NCI-H82 treated with DMSO at 0.1 percent for 48 hours (cell line): ENCODE data around the gene RIMS4.

Source experiments
- DNase-seq: peaks from one replicate; lab custom pipeline; 2025; ENCODE audit not compliant: unreplicated experiment; lab: John Stamatoyannopoulos, UW

RIMS4 gene

DNA sequence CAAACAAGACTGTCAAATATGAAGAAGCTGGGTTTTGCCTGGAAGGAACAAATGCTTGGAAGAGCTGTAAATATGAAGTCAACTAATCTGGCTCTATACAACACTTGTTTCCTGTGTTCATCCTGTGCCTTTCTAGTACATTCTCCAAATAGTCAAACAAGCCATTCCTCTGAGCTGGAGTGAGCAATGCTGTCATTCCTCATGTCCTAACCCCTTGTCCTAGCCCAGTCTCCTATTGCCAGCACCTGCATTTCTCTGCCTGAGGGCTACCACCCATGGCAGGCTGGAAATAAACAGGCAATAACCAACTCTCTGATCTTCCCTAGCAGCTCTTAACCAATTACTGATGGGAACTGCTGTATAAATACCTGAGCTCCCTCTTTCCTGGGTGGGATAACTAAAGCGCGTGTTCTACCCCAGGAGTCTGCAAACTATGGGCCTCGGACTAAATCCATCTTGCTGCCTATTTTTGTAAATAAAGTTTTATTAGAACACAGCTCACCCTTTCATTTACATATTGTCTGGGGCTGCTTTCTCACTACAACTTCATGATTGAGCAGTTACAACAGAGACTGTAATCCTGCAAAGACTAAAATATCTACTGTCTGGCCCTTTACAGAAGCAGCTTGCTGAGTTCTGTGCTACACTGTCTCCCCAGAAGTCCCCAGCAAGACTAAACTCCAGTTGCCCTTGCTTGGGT is 13.4 kb downstream of the RIMS4 start:
- DNase-seq, result no peak

DNA sequence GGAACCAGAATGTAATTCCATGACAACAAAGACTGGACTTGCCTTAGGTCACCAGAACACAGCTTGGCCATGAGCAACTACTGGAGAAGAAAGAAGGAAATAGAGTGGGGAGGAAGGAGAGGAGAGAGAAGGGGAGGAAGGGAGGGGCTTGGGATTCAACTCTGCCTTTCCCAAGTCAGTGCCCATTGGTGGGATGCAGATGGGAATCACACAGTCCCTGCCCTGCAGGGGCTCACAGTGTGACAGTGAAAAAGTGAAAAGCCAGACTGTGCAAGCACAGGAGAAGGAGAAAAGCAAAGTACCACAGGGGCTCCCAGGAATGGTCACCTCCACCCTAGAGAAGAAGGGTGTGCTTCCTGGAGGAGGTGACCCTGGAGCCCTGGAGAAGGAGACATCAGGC is 14.0 kb downstream of the RIMS4 start:
- no peak for DNase-seq

DNA sequence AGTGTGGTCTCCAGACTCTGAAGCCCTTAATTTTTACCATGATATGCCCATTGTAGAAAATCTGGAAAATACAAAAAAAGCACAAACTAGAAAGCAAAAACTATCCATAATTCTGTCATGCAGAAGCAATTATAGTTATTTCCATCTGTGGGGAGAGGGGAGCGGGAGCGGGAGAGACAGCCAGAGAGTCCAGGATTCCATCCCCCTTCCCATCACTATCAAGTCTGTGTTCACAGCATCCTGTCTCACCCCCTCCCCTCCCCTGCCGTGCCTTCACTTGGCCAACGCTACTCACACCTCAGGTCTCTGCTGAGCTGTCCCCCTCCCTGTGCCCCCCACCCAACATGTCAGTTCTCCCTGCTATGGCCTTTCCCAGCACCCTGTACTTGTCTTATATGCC is 14.5 kb downstream of the RIMS4 start:
- no peak for DNase-seq

DNA sequence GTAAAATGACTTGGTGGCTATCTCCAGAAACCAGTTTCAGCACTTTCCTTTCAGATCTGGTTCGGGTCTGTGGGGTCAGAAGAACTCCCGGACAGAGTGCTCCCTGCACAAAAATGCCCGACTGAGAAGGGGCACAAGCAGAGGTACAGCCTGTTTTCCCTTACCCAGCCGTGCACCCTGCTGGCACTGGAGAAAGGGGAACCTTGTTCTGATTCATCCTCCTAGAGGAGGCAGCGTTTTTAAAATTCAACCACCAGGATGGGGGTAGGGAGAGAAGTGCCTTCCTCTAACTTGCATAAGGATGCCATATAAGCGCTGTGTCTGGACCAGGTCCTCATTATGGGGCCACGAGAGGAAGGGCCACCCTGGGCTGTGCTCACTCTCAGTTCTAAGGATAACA is 17.6 kb downstream of the RIMS4 start:
- DNase-seq, result no peak

DNA sequence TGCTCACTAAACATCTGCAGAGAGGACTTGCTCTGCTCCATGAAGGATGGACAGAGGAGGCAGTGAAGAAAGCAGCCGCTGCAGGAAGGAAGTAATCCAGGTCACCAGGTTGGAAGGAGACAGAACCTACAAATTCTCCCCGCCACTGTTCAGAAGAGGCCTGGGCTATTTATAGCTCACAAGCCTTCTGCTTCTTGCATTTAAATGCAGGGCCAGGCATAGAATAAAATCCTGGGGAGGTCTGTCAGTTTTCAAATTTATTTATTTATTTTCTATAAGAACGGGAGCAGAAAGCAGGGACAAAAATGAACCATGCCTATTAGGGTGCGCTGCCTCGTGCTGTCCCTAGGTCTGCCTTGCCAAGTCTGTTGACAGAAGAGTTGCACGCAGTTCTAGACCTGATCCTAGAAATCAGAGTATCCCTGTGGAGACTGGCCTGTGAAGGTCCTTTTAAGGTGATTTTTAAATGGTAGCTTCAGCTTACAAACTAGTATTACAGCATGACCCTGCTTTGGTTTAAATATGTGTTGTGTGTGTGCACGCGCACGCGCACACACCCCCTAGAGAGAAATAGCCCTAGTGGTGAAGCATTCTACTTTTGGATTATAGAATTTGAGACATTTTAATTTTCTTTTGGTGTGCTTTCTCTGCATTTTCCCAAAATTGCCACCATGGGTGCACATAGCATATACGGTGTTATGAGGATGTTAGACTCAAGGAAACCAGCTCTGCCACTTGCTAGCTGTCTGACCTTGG is 19.5 kb downstream of the RIMS4 start:
- DNase-seq, result no peak

DNA sequence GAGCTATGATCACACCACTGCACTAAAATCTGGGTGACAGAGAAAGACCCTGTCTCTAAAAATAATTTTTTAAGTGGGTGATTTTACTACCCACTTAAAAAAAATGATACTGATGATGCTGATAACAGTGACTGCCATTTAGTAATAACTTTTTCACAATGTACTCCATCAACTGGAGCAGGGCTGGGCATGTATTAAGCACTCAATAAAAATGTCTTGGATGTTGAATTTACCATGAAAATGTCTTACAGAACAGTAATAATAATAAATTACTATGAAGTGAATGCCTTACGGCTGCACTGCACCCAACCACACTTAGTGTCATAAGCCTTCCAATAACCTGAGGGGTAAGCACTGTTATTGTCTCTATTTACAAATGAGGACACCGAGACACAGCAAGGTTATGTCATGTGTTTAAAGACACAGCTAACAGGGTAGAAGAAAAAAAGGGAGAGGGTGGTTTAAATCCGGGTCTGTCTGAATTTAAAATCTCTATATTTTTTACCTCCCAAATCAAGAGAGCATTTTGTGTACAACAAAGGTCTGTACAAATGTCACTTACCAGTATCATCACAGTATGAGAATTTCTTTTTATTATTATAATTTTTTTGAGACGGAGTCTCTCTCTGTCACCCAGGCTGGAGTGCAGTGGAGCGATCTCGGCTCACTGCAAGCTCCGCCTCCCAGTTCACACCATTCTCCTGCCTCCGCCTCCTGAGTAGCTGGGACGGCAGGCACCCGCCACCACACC is 21.5 kb downstream of the RIMS4 start:
- no peak for DNase-seq

DNA sequence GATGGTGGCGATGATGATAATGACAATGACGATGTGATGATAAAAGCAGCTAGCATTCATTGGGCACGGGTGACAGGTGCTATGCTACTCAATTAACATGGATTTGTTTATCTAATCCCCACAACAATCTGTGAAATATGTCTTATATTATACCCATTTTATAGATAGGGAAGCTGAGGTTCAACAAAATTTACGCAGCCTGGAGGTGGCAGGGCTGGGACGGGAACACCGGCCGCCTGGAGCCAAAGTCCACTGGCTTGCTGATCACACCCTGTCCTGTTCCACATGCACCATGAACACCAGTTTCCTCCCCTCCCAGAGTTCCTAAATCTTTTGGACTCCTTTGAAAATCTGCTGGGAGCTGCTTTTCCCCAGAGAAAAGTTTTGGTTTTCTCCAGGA is 23.0 kb downstream of the RIMS4 start:
- DNase-seq, result no peak

DNA sequence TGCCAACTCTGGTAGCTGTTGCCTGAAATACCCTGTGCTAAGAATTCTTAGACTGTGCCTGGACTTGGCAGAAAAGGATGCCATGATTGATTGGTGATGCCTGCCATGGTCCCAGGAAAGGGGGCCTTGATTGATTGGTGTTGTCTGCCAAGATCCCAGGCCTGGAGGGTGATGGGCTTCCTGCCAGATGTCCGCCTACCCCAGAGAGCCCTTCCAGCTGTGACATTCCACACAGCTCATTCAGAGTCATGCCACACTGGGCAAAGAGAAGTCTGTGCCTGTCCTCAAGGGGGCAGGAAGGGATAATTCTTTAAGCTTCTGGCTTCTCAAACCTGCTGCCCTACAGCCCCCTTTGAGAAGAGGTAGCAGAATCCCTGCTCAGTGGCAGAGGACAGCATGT is 24.6 kb downstream of the RIMS4 start:
- DNase-seq, result no peak

DNA sequence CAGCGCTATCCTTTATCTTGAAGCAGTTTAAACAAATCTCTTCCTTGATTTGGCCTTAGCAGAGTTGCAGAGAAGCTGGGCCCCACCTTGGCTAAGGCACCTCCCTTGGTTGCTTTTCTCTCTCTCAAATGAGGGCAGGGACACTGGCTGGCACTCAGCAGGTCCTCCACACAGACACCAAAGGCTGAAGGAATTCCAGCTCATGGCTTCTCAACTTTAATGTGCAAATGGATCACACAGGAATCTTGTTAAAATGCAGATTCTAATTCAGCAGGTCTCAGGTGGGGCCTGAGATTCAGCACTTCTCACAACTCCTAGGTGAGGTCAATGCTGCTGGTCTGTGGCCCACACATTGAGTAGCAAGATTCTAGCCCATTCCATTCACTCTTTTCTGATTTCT is 25.7 kb downstream of the RIMS4 start:
- no peak for DNase-seq

DNA sequence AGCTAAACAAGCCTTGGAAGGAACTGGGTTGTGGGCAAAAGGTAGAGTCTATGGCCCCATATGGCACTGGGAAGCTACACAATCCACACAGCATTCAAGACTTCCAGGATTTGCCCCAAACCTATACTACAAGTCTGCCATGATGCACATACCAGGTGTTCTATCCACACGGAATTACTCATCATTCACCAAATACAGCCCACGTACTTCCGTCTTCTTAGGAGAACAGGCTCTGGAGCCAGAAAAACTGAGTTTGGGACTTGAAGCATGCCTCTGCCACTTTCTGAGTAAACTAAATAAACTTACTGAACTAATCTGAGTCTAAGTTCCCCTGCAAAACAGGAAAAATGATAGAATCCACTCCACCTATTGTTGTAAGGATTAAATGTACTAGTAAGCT is 28.6 kb downstream of the RIMS4 start:
- no peak for DNase-seq

DNA sequence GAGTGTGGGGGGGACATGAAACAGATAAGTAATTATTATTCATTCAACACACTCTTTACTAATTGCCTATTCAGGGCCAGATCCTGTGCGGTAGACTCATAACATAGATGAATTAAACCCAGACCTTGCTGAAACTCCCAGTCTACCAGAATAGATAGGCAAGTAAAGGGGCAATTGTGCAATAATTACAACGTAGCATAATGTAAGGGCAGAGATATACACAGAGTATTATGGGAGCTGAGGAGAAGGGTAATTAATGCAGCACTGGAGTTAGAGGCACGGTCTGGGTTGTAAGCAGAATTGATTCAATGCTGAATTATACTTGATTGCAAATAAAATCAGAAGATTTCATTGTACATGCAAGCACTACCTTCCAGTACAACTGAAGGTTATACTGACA is 29.2 kb downstream of the RIMS4 start:
- no peak for DNase-seq

DNA sequence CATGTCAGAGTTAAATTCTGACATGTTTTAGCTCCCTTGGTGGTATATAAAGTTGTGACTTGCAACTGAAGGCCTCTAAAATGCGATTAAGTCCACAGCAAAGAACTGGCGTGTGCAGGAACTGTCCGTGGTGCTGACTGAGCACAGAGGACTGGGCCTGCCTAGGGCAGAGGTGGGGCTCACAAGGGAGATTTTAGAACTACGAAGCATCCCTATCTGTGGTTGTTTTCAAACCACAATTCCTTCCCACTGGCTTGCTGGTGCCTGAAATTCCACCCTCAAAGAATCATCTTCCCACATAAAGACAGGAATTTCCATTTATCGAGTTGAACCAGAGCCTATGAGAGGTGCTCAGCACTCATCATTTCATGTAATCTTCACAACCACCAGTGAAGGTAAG is 30.1 kb downstream of the RIMS4 start:
- DNase-seq, result no peak

DNA sequence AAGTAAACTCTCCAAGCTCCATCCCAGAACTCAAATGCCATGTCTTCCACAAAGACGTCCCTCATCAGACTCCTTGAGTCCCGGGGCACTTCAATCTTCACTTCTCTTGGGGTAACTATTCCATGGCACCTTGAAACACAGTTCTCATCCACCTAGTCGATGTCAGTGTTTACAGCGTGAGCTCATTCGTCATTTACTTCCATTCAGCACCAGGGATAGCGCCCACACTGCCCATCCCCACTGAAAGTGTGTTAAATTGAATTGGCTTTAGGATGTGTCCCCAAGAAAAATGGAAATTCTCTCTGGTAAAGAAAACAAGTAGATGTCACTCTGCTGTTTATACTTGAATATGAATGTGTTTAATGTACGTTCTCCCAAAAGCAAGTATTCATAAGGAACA is 33.4 kb downstream of the RIMS4 start:
- no peak for DNase-seq

DNA sequence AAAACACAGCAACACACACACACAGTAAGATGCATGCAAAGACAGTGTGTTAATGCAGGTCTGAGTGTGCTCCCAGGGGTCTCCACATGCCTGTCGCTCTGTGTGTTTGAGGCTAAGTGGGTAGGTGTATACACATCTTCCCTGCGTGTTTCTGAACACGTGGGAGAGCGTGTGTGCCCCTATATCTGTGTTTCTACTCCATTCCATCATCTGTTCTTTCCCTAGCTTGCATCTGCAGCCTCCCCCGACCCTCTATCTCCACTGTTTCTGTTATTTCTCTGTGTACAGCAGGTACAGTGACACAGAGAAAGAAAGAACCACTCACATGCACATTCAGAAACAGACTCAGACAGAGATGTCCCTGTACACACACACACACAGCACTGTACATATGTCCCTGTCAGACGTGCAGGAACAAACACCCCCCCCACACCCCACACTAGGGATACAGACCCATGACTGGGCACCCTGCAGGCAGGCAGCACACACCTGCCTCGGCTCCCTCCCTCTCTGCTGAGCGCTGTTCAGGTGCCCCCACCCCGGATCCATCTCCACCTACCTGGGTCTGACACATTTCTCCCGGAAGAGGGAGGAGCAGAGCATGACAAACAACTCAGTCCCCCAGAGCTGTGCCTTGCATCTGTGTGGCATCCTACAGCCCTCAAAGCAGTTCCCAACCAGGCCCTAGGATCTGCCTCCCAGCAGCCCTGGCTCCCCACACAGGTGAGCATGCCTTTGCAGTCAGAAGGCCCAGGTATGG is 37.1 kb downstream of the RIMS4 start:
- no peak for DNase-seq

DNA sequence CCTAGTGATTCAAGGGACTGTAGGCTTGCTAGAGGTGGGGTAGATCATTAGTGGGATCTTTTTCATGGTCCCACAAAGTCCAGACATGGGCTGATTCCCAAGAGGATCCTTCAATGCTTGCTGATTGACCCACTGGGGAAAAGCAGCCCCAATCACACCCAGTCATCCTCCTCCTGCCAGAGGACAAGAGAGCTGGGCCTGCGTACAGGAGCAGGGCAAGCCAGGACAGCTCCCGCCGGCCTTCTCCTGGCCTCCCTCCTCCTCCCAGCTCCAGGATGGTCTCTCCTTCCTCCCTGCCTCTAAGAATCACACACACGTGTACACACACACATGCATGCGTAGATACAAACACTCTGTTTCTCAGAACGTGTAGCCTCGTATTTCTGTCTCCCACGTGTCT is 37.7 kb downstream of the RIMS4 start:
- no peak for DNase-seq

DNA sequence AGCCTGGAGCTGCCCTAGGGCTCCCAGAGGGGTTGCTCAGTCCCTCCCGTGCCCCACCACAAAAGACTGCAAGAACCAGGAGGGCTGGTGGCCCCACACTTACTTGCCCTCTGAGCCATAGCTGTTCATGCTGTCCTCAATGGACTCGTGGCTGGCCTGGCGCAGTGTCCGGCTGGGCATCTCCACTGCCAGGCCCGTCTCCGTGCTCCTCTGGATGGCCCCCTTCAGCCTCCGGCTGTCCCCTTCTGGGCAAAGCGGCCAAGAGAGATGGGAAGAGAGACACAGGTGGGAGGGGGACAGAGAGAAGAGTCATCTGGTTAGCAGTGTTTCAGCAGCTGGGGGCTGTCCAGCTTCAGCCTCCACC is 39.2 kb downstream of the RIMS4 start:
- DNase-seq, result no peak

DNA sequence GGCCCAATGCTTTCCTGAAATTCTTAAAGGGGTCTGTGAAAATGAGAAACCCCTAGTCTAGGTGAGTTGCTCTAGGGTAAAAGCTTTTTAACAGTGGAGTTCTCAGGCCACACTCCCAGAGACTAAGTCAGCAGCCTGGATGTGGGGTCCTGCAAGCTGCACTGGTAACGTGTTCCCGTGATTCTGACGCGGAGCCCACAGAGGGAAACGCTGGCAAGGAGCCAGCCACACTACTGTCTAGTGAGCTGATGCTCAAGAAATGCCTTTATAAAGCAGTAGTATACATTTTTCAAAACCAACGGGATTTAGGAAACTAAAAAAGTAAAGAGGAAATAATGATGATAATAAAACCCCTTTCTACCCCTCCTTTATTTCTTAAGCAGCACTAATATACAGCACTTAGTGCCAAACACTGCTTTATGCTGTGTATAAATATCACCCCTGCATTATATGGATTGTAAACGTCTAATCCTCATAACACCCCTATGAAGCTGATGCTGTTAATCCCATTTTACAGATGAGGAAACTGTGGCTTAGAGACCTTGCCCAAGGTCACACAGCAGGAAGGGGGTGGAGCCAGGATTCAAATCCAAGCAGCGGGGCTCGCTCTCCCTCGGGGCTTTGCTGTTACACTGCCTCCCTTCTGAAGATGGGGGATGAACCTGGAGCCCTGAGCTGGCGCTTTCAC is 39.7 kb downstream of the RIMS4 start:
- DNase-seq, result no peak

DNA sequence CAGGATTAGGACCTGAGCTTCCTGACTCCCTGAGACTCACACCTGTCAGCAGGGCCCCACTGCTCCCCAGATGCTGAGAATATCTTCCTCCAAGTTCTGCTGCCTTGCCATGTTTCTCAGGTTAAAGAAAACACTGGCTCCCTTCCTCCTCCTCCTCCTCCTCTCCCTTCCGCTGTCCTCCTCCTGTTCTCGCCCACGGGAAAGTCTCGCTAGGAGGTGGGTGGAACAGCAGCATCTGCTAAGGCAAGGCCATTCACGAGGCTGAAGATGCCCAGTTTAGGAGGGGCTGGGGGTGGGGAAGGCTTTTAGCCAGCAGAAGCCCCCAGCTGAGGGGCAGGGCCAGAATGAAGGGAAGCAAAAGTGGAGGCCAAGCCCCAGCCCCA is 40.9 kb downstream of the RIMS4 start:
- DNase-seq, result no peak

DNA sequence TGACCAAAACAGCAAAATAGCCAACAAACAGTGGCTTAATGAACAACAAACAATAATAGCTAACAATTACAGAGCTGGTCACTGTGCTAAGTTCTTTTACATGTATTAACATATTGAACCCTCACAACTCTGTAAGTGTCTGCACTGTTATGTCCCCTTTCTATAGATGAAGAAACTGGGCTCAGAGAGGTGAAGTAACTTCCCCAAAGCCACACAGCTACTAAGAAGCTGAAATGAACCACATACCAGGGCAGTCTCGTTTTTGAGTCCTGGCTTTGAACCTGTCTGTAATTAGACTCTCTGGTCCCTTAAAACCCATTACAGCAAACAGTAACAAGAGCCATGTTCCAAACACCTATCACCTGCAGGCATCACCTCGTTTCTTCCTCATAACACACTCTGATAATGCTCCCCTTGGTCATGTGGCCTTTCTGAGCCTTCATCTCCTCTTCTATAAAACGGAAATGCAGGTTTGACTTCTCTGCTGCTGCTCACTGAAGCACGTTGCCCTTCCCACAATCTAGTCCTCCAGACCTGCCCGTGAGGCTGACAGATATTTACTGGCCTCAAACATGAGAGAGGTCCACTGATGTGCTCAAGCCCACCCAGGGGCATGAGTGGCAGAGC is 41.4 kb downstream of the RIMS4 start:
- no peak for DNase-seq

DNA sequence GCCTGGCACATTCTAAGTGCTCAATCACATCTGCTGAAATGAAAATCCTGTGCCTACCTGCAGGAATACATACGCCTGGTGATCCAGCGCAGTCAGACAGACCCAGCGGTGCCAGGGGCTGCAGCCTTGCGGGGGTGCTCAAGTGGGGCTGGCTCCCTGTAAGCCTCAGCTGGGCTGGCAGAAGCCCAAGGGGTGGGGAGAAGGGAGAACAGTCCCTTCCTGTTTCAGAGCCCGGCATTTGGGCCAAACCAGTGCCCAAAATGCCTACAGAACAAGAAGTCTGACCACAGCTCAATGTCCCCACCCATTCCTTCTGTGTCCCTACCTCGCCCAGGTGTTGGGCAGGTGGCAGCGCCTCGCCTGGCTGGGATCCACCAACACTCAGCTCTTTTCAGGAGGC is 42.1 kb downstream of the RIMS4 start:
- DNase-seq, result no peak
